Subcutaneous adipose tissue (tissue), 4 donors: ENCODE results near the gene NAP1L1. TPM values are rescaled to one million over a fixed set of nuclear protein-coding genes. Genes with fewer than 3 reads are reported as not detected.

Experiments
- total RNA-seq, 4 donors: library from RNA; depleted of rRNA; stranded (reverse); fragments of >200 nt; gene quantifications; one replicate each; pipeline ENCODE4 v1.1.0, GENCODE V29; 2016
- TF ChIP-seq, protein P1 (sequence below): fragments of 450-650 bp; IDR thresholded peaks from one replicate; pipeline ENCODE4 v1.5.1; 2016; ENCODE audit warnings: low read depth, mild to moderate bottlenecking, control low read depth, antibody characterized with exemption, moderate library complexity

Gene NAP1L1
- total RNA-seq, 4 donors from 2014 or later = 434 to 738 (median 574) TPM

DNA sequence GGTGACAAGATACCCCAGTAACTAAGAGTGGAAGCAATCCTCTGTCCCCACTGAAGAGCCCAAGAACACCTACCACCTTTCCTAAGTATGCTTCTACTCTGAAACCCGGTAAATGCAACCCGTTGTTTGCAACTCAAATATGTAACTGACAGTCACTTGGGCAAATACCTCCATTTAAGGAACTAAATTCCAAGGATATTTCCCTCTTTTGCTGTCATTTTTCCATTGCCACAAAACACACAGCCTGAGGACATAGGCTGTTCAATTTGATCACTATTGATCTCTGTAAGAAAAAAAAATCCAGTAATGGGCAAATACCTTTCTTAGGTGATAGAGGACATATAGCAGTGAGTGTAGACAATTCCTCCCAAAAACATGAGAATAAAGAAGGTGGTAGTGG is 46.3 kb downstream of the NAP1L1 start:
- TF ChIP-seq, protein P1, sequence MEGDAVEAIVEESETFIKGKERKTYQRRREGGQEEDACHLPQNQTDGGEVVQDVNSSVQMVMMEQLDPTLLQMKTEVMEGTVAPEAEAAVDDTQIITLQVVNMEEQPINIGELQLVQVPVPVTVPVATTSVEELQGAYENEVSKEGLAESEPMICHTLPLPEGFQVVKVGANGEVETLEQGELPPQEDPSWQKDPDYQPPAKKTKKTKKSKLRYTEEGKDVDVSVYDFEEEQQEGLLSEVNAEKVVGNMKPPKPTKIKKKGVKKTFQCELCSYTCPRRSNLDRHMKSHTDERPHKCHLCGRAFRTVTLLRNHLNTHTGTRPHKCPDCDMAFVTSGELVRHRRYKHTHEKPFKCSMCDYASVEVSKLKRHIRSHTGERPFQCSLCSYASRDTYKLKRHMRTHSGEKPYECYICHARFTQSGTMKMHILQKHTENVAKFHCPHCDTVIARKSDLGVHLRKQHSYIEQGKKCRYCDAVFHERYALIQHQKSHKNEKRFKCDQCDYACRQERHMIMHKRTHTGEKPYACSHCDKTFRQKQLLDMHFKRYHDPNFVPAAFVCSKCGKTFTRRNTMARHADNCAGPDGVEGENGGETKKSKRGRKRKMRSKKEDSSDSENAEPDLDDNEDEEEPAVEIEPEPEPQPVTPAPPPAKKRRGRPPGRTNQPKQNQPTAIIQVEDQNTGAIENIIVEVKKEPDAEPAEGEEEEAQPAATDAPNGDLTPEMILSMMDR = no peak

- TF ChIP-seq, protein P1 = no peak
These were observed 47.1 kb downstream of the NAP1L1 start for GRCh38 chr12:76037130-76038103.

GRCh38 chr12:76035045-76035444 is 49.4 kb downstream of the NAP1L1 start:
- TF ChIP-seq, protein P1 = no peak

DNA sequence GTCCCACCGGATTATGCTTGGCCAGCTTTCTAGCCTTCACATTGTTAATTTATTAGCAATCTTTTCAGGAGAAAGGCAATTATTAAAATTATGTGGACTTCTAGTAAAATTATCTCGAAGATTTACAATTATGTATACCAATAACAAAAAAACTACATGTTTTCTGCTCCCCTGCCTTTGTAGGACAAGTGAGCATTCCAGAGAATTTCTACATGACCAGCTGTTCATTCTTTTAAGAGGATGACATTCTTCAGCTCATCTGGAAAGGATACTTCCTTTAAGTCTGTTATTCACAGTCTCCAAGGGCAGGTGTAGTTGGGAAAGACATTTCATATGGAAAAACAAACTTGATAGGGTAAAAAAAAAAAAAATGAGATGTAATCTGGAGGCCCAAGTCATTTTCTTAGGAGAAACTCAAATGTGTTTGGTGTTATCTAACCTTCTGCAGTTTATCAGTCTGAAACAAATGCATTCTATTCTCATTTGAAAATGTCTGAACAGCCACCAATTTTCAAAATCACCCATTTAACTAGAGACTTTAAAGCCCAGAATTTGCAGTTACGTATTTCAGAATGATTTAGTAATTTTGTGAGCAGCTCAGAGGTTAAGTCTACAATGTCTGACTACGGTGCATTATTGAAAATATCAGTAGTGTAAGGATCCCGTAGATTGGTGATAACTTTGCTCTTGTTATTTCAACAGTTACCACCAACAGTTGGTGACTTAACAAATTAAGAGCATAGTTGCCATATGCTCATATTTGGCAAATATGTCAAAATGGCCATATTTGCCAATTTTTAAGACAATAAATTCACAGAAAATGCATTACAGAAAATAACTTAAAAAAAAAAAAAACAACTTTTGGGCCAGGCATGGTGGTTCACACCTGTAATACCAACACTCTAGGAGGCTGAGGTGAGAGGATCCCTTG is 51.1 kb downstream of the NAP1L1 start:
- TF ChIP-seq, protein P1 = no peak

DNA sequence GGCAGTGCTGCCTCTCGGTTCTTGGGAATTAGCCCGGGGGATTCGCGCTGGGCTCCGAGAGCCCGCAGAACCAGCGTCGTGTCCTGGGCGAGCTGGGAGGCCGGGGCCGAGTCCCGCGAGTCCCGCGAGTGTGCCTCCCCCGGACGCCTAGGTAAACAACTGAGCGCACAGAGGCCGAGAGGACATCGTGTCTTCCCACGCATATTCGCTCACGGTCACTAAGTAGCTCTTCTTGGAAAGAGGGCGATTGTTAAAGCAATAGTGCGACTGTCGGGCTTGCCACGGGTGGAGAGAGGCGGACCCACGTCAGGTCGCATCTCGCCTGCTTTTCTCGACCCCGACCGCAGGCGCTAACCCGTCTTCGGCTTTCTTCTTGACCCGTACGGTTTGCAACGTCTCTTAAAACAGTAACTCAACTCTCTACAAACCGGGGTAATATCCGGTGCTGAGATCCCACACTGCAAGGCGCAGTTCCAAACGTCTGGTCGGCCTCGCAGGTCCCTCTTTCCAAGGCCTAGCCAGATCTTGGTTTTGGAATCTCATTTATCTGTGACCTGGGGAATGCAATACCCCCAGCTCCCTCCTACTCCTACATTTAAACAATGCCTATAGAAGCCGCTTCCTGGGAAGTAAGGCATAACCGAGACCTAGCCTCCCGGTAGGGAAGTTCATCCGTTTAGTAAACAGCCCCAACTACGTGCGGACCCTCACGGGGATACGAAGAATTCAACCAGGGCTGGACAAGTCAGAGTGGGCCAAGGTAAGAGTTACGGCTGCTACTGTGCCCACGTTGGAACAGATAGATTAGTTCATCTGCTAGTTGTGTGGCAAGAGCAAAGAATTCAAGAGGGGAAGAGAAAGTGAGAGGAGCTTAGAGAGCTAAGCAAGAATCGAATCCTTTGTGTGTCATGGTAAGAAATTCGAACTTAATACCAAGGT is 52.2 kb downstream of the NAP1L1 start:
- TF ChIP-seq, protein P1 = no peak

GRCh38 chr12:76031414-76032042 is 53.0 kb downstream of the NAP1L1 start, which contains the start of gene PHLDA1:
PHLDA1 (minus strand) TSS chr12:76031776.
- TF ChIP-seq, protein P1 = no peak
